Choroid plexus epithelial cell (primary cell): Measurements from ENCODE around the gene CHST11.

Source experiments
- DNase-seq: peaks from one replicate; pipeline ENCODE4 v3.0.0-alpha.2; 2010; ENCODE audit warnings: low read depth
- H3K4me3 ChIP-seq: 2 replicates; pipeline ENCODE4 v1.5.1; 2011; ENCODE audit warnings: low read depth, mild to moderate bottlenecking, control low read depth, low read length, moderate library complexity
- TF ChIP-seq, protein P1 (sequence below): conservative IDR thresholded peaks from 2 replicates; pipeline ENCODE4 v1.5.1; 2011; ENCODE audit warnings: low read depth, mild to moderate bottlenecking, control low read depth, inconsistent platforms, low read length, moderate library complexity

Gene CHST11

DNA sequence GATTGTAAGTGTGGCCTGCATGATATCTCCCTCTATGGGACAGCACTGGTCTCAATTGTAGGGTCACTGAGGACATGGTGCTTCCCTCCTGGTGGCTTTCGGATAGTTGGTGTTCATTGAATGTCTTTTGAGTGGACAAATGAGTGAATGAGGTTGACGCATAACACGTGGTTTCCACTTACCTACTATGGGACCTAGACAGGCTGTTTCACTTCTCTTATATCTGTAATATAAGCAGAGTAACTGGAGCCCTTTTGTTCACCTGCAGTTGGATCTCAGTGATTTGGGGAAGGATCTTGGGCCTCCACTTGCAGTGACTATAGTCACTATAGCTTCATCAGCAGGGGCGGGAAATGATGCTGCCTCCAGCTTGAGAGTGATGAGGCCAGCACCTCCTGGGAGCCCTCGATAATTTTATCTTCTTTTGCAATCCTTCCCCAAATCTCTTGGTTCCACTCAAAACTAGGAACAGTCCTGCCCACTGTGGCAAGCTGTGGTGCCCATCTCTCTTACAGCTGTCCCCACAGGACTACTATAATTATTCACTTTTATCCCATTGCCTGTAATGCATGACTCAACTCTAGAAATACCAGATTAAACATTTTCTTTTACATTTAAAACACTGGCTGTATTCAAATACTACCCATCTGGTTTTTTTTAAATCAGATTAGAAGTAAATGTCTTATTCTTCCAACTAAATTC, 242.9 kb downstream of the CHST11 start:
- DNase-seq = no peak
- TF ChIP-seq, protein P1, sequence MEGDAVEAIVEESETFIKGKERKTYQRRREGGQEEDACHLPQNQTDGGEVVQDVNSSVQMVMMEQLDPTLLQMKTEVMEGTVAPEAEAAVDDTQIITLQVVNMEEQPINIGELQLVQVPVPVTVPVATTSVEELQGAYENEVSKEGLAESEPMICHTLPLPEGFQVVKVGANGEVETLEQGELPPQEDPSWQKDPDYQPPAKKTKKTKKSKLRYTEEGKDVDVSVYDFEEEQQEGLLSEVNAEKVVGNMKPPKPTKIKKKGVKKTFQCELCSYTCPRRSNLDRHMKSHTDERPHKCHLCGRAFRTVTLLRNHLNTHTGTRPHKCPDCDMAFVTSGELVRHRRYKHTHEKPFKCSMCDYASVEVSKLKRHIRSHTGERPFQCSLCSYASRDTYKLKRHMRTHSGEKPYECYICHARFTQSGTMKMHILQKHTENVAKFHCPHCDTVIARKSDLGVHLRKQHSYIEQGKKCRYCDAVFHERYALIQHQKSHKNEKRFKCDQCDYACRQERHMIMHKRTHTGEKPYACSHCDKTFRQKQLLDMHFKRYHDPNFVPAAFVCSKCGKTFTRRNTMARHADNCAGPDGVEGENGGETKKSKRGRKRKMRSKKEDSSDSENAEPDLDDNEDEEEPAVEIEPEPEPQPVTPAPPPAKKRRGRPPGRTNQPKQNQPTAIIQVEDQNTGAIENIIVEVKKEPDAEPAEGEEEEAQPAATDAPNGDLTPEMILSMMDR = no peak
- H3K4me3 ChIP-seq = no peak overlapping the region

DNA sequence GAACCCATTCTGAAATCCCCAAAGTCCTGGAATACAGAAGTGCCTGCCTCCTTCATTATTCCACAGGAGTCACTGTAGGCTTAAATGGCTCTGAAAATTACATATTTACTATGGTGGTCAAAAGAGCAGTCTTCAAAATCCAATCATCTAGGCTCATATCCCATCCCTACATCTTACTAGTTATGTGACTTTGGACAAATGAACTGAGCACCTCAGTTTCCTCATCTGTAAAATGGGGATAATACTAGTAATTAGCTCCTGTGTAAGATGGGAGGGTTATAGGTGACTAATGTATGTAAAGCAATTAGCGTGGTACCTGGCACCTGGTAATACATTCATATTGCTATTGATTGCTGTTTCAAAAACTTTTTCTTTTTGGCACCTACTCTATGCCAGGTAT, 243.6 kb downstream of the CHST11 start:
- H3K4me3 ChIP-seq = no peak overlapping the region
- no peak for DNase-seq
- TF ChIP-seq, protein P1 = no peak

- no peak for DNase-seq
- no peak overlapping the region for H3K4me3 ChIP-seq
- TF ChIP-seq, protein P1 = no peak
Measured at GRCh38 chr12:104701301-104701700, 244.6 kb downstream of the CHST11 start.

- no peak overlapping the region for H3K4me3 ChIP-seq
- DNase-seq = no peak
- TF ChIP-seq, protein P1 = no peak
Measured at GRCh38 chr12:104701756-104702155, 245.0 kb downstream of the CHST11 start.

DNA sequence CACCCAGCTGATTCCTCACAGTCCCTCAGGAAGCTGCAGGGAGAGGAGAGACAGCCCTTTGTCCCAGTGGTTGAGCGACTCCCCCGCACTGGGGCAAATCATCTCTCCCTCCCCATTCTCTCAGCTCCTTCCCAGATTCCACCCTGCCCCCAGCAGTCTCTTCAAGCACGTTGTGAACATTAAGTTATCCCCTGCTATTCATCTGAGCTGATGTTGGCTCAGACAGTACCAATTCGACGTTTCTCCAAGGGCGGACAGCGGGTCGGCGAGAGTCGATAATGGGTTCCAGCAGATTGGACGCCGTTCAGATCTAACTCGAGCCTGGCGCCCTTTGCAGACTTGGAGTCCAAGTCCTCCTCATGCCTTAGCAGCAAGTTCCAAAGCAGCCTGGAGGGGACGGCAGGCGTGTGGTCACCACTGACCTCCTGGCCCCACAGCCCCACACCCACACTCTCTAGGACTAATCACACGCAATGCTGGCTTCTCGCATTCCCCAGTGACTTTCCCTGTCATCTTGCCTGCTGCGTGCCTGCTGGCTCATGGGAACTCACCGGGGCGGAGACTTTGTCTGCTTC, 245.9 kb downstream of the CHST11 start:
- no peak overlapping the region for H3K4me3 ChIP-seq
- TF ChIP-seq, protein P1 = no peak
- DNase-seq = no peak

DNA sequence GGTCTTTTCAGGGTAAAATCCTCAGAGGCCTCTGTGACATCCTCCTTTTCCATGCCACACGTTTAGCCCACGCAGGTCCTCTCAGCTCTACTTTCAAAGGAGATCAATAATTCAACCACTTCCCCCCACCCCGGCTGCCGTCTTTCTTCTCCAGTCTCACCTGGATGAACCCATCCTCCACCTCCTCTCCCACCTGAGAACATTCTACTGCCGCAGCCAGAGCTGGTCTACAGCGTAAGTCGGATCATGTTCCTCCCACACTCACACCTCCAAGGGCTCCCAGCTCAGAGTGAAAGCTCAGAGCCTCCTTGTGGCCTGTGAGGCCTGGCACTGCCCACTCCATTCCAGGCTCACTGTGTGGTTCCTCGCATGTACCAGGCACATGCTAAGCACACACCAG, 246.6 kb downstream of the CHST11 start:
- H3K4me3 ChIP-seq = no peak overlapping the region
- TF ChIP-seq, protein P1 = no peak

GRCh38 chr12:104704224-104704779, 247.6 kb downstream of the CHST11 start:
- DNase-seq = no peak
- TF ChIP-seq, protein P1 = no peak
- H3K4me3 ChIP-seq = no peak overlapping the region

More for the DNA sequence above, 246.6 kb downstream of the CHST11 start:
- DNase-seq = no peak
